GM19467 (cell line): ENCODE measurements around the gene VPS13A.
A peak's percentile ranks its signal among the peaks of the same experiment; 100 is the strongest.
"Not testable (repeated sequence)": the region's sequence is repeated elsewhere in the genome, so short reads cannot be mapped to it uniquely, and the experiment has no call there.

Experiments
- ATAC-seq: cut with Tn5 transposase; IDR thresholded peaks from one replicate; pipeline ENCODE4 v1.9.1; 2021; ENCODE audit warnings: mild to moderate bottlenecking, moderate library complexity; ENCODE audit not compliant: unreplicated experiment

Gene VPS13A

DNA sequence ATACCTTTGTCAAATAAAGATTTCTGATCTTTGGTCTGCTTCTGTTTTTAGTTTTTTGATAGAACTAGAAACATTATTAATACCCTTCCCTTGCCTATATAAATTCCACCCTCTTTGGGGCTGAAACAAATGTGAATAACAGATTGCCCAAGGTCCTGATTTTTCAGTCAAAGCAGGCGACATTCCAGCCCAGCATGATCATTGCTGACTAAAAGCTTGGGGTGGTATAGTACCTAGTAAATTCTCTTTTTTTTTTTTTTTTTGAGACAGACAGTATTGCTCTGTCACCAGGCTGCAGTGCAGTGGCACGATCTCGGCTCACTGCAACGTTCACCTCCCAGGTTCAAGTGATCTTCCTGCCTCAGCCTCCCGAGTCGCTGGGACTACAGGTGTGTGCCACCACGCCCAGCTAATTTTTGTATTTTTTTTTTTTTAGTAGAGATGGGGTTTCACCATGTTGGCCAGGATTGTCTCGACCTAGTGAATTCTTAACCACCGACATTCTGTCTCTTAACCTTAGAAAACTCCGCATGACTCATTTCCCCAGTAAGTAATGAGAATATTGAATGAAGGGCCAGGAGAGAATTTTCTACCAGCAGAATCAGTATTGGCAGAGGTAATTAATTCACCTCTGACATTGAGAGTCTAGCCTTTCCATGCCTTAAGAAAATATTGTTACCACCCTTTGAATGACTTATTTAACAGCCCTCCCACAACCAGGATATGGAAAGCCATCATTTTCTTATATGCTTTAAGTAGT lies 244.4 kb downstream of the VPS13A start:
- ATAC-seq: no peak

- no peak for ATAC-seq
These were observed 245.6 kb downstream of the VPS13A start for GRCh38 chr9:77422969-77423368.

- no peak for ATAC-seq
These were observed 246.5 kb downstream of the VPS13A start for GRCh38 chr9:77423841-77424240.

DNA sequence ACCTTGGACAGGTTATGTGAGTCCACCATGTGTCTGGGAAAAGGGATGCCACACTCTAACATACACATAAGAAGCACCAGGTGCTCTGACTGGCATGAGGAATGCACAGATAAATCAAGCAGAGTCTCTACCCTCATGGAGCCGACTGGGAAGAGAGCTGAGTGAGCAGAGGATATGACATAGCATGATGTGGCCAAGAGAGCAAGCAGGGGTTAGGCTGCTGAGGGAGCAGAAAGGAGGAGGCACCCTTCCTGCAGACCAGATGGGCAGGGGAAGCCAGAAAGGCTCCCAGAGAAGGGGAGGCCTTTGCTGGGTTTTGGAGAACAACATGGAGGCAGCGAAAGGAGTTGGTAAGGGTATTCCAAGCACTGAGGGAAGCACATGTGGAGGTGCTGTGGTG lies 247.7 kb downstream of the VPS13A start:
- ATAC-seq: no peak

- ATAC-seq: no peak
These were observed 249.4 kb downstream of the VPS13A start for GRCh38 chr9:77426712-77427111.

DNA sequence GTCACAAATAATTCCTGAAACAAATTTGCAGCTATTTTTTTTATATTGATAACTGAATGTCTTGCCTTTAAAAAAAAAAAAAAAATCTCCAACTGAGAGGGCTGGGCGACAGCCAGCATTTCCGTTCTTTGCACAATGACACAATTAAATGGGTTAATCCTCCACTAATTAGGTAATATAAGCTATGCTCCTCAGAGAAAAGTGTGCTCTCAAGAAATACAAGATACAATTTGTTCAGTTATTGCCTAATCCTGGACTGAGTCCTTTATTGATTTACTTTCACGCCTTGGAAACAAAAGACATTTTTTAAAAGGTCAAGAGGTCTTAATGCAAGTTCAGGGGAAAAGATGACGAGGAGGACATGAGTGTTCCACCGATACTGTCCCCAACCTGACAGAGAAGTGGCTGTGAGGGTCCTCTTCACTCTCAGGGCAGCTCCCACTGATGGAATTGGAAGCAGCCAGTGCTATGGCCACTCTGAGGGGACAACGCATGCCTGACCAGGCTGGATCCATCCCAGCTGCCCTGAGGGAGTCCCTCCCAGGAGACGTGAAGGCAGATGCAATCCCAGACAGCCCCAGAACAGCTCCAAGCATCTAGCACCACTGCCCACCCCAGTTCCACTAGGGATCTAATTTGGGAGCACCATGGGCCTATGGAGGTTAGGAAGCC lies 250.1 kb downstream of the VPS13A start:
- no peak for ATAC-seq

DNA sequence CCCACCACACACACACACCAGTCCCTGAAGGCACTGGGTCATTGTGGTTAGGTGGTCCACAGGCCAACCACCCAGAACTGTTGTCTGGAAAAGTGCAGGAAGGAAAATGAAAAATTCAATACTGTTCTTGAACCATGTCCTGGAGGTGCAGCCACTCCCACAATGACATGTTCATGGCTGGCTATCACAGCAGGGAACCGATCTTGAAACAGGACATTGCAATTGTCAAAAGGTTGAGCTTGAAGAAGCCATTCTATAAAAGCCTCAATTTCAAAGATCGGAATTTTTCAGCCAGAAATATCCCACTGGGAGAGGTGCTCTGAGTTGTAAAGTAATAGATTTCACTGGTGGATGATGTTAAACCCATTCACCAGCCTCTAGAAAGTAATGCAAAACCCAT lies 252.6 kb downstream of the VPS13A start:
- ATAC-seq: no peak

- ATAC-seq: no peak
These were observed 254.7 kb downstream of the VPS13A start for GRCh38 chr9:77432053-77432452.

DNA sequence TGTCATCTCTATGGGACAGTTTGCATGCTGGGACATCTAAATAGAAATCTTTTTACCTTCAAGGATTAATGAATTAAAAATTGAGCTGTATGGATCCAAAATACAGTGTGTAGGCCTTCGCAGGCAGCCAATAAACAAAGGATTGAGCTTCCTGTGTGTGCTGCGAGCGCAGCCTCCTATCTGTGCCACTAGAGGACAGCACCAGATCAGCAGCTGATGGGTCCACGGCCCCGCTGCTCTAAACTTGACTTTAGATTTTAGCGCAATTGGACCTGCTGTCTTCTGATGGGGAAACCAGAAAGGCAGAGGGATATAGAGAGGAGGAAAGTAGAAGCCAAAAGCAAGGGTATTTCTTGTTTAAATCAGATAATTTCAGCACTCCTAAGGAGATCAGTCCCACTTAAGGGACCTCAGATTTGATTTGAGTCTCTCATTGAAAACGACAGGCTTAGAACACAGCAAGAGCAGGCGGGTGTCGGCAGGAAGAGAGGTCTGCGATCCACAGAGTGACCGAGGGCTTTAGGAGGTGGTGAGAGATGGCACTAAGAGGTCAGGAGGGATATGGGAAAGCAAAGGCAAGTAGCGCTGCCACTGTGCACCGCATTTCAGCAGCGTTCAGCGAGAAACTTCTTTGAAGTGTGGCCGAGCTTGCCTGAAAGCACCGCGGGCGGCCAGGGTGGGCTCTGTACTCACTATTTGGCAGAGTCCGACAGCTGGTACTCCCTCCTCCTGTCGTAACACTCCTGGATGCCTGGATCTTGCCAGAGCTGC lies 256.5 kb downstream of the VPS13A start:
- peak; percentile 72 for ATAC-seq

- ATAC-seq: no peak
These were observed 257.9 kb downstream of the VPS13A start for GRCh38 chr9:77435277-77435676.

GRCh38 chr9:77435688-77436087 lies 258.4 kb downstream of the VPS13A start:
- ATAC-seq: no peak

GRCh38 chr9:77438653-77439052 lies 261.3 kb downstream of the VPS13A start:
- no peak for ATAC-seq

- no peak for ATAC-seq
These were observed 262.7 kb downstream of the VPS13A start for GRCh38 chr9:77440057-77440456.

GRCh38 chr9:77441124-77441523 lies 263.8 kb downstream of the VPS13A start:
- ATAC-seq: not testable (repeated sequence)

DNA sequence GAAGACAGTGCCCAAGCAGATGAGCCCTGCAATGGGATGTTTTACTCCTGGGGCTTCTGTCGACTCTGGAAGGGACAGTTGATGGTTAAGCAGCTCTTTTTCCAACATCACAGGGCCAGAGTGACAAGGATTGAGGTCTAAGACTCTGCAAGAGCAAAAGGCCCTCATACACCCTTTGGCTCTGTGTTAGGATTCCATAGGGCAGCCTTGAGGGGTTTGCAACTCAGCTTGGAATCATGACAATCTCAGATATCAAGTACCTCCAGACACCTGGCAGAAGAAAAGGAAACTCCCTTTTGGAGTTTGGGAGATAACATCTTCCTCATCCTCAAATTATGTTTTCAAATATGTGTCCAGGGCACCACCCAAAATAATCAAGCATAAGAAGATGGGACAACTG lies 265.1 kb downstream of the VPS13A start:
- no peak for ATAC-seq

GRCh38 chr9:77447646-77448045 lies 270.3 kb downstream of the VPS13A start:
- ATAC-seq: no peak

GRCh38 chr9:77449240-77450084 lies 272.1 kb downstream of the VPS13A start:
- no peak for ATAC-seq

DNA sequence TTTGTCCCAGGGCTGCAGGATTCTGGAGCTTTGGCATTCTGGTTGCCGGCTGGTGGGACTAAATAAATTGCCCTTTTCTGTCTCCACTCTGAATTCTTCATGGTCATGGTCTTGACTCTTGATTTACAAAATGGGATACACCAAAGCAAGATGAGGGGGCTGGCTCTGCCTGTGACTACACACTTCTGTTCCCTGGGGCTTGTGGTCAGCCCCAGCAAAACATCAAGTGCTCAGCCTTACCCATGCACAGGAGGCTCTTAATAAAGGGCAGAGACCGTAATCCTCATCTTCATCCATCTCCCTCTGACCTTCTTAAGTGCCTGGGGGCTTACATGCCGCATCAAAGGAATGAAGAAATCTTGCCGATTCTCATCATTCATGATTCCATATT lies 272.7 kb downstream of the VPS13A start:
- no peak for ATAC-seq

DNA sequence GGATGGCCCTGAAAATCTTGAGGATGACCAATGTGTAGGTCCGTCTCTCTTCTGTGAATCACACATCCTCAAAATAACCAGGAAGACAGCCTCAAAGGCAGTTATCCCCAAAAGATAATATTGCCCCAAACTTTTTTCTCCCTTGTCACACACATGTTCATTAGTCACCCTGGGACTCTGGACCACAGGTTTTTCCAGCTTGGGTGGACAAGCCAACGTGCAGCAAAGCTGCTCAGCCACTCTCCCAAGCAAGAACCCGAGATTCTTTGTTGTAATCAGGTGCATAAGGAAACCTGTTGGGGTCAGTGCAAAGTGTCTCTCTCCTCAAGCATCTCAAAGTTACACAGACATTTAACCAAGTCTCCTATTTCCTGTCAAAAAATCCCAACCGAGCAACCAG lies 274.2 kb downstream of the VPS13A start:
- no peak for ATAC-seq

DNA sequence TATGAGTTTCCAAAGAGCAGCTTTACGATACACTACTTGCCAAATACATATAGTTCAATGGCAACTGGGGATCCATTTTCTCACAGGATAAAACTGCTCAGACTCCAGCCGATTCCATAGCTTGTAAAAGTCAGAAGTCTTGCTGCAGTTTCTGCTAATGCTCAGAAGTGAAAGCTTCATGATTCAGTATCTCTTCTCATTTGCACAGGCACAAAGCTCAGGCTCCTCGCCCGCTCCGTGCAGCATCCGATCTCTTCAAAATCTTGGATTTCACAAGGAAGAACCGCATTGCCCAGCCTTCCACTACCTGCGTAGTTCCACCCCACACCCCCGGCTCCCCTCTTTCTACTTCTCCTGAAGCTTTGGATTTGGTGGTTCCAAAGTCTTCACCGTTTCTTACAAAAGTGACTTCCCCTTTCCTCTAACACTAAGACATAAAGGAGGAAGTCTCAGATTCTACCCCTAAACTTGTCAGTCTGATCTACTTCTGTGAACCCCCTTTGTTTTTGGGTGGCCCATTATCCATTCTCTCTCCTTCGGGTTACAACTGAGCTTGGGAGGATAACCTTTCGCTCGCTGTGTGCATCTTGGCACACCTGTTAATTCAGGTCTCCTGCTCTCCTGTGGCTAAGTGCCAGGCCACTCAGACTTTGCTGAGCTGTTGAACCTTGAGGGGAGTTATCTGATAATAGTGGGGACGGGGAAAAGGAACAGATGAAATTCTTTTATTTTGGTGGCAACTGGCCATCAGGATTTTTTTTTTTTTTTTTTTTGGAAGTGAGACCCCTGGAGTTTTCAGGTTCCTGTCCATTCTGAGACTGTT lies 276.7 kb downstream of the VPS13A start:
- no peak for ATAC-seq
